ENCODE data around the gene ZHX3.

Gene ZHX3

GRCh38 chr20:41131594-41132387 lies 185.7 kb downstream of the ZHX3 start:
- DNase-seq: no peak
- H3K4me1 ChIP-seq (ENCODE audit: control insufficient read depth, insufficient read depth, low read length, poor library complexity, severe bottlenecking): peaks cover 5% of the 10 kb centered on the region
- no peak overlapping the region for H3K4me3 ChIP-seq (ENCODE audit: insufficient read depth, low read depth, low read length, poor library complexity, severe bottlenecking)
- no peaks in the 10 kb centered on the region for H3K9me3 ChIP-seq (ENCODE audit: control insufficient read depth, low read length)
- H3K27me3 ChIP-seq (replicated peaks; ENCODE audit: control insufficient read depth, insufficient read depth, low read length, poor library complexity, severe bottlenecking): no peaks in the 10 kb centered on the region
- H3K27ac ChIP-seq (ENCODE audit: insufficient read depth, low read length, poor library complexity, severe bottlenecking): no peak overlapping the region
- no peaks in the 10 kb centered on the region for H3K36me3 ChIP-seq (ENCODE audit: control insufficient read depth, insufficient read depth, low read length)
